Astrocyte (in vitro differentiated cells and primary cell): Measurements from ENCODE around the gene TPO. TPM values are rescaled to one million over a fixed set of nuclear protein-coding genes. Genes with fewer than 3 reads are reported as not detected.
"Not testable (repeated sequence)": the region's sequence is repeated elsewhere in the genome, so short reads cannot be mapped to it uniquely, and the experiment has no call there.

Experiments
- DNase-seq: peaks from one replicate; pipeline ENCODE4 v3.0.0-alpha.2; 2010; ENCODE audit warnings: low read depth
- FAIRE-seq: peaks from 2 replicates; lab custom pipeline; 2011; peaks lifted over from hg19 to GRCh38; lab: Jason Lieb, UNC
- H2AFZ ChIP-seq: 2 replicates; pipeline ENCODE4 v1.6.0; 2012; ENCODE audit warnings: low read depth, low read length, inconsistent platforms
- H3K27ac ChIP-seq: 2 replicates; pipeline ENCODE4 v1.5.1; 2011; ENCODE audit warnings: low read depth, low read length, inconsistent platforms
- H3K27me3 ChIP-seq: 2 replicates; pipeline ENCODE4 v1.6.0; 2011; ENCODE audit warnings: low read length, inconsistent platforms; ENCODE audit not compliant: insufficient read depth
- H3K36me3 ChIP-seq: 2 replicates; pipeline ENCODE4 v1.5.1; 2011; ENCODE audit warnings: low read length, inconsistent platforms; ENCODE audit not compliant: insufficient read depth
- H3K4me1 ChIP-seq: 2 replicates; pipeline ENCODE4 v1.5.1; 2011; ENCODE audit warnings: low read length, inconsistent platforms; ENCODE audit not compliant: insufficient read depth
- H3K4me2 ChIP-seq: 2 replicates; pipeline ENCODE4 v1.6.0; 2012; ENCODE audit warnings: low read length, inconsistent platforms
- H3K4me3 ChIP-seq: 2 replicates; pipeline ENCODE4 v1.5.1; 2011; ENCODE audit warnings: low read depth, mild to moderate bottlenecking, low read length, inconsistent platforms; ENCODE audit not compliant: insufficient read depth
- H3K79me2 ChIP-seq: 2 replicates; pipeline ENCODE4 v1.6.0; 2012; ENCODE audit warnings: mild to moderate bottlenecking, low read length, inconsistent platforms; ENCODE audit not compliant: insufficient read depth
- H3K9ac ChIP-seq: 2 replicates; pipeline ENCODE4 v1.6.0; 2012; ENCODE audit warnings: mild to moderate bottlenecking, low read length, inconsistent platforms
- H3K9me3 ChIP-seq: 2 replicates; pipeline ENCODE4 v1.5.1; 2012; ENCODE audit warnings: low read depth, mild to moderate bottlenecking, low read length, inconsistent platforms; ENCODE audit not compliant: insufficient read depth
- H4K20me1 ChIP-seq: 2 replicates; pipeline ENCODE4 v1.6.0; 2012; ENCODE audit warnings: low read length, inconsistent platforms; ENCODE audit not compliant: insufficient read depth
- H3K27ac Mint-ChIP-seq: one replicate; pipeline ENCODE4 v1.8.0; 2021; ENCODE audit warnings: mild to moderate bottlenecking, mixed read lengths; ENCODE audit not compliant: unreplicated experiment
- H3K27me3 Mint-ChIP-seq: one replicate; pipeline ENCODE4 v1.8.0; 2021; ENCODE audit warnings: low read depth, mixed read lengths; ENCODE audit not compliant: unreplicated experiment
- H3K36me3 Mint-ChIP-seq: one replicate; pipeline ENCODE4 v1.8.0; 2021; ENCODE audit warnings: low read depth, mixed read lengths; ENCODE audit not compliant: unreplicated experiment
- H3K4me1 Mint-ChIP-seq: one replicate; pipeline ENCODE4 v1.8.0; 2021; ENCODE audit warnings: low read depth, mixed read lengths; ENCODE audit not compliant: unreplicated experiment
- H3K4me3 Mint-ChIP-seq: one replicate; pipeline ENCODE4 v1.8.0; 2021; ENCODE audit warnings: mild to moderate bottlenecking, moderate library complexity, mixed read lengths; ENCODE audit not compliant: unreplicated experiment
- H3K9me3 Mint-ChIP-seq: one replicate; pipeline ENCODE4 v1.8.0; 2021; ENCODE audit warnings: mild to moderate bottlenecking, mixed read lengths; ENCODE audit not compliant: unreplicated experiment
- EZH2 ChIP-seq: IDR thresholded peaks from 2 replicates; pipeline ENCODE4 v1.6.1; 2012; ENCODE audit warnings: mild to moderate bottlenecking, low read length, inconsistent platforms; ENCODE audit not compliant: insufficient read depth
- total RNA-seq: library from RNA; stranded (reverse); gene quantifications from 2 replicates; pipeline ENCODE4 v1.2.1, GENCODE V29; 2021
- TF ChIP-seq, protein P1 (sequence below): IDR thresholded peaks from 2 replicates; pipeline ENCODE4 v1.5.1; 2011; ENCODE audit warnings: low read depth, mild to moderate bottlenecking, inconsistent platforms, low read length, moderate library complexity; ENCODE audit not compliant: insufficient read depth

Gene TPO
- total RNA-seq, 1 donor from 2014 or later = not detected

DNA sequence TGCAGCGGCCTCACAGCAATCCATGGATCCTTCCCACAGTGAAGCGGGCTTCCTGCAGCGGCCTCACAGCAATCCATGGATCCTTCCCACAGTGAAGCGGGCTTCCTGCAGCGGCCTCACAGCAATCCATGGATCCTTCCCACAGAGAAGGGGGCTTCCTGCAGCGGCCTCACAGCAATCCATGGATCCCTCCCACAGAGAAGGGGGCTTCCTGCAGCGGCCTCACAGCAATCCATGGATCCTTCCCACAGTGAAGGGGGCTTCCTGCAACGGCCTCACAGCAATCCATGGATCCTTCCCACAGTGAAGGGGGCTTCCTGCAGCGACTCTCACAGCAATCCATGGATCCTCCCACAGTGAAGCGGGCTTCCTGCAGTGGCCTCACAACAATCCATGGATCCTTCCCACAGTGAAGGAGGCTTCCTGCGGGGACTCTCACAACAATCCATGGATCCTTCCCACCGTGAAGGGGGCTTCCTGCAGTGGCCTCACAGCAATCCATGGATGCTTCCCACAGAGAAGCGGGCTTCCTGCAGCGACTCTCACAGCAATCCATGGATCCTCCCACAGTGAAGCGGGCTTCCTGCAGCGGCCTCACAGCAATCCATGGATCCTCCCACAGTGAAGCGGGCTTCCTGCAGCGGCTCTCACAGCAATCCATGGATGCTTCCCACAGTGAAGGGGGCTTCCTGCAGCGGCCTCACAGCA lies 168.1 kb downstream of the TPO start:
- H3K4me3 Mint-ChIP-seq, H3K27me3 ChIP-seq, H3K4me3 ChIP-seq, H3K4me1 Mint-ChIP-seq, H3K79me2 ChIP-seq, DNase-seq, H3K27ac Mint-ChIP-seq, H3K9me3 Mint-ChIP-seq, H3K36me3 Mint-ChIP-seq, H3K9me3 ChIP-seq, H2AFZ ChIP-seq, H3K9ac ChIP-seq, FAIRE-seq, H4K20me1 ChIP-seq, H3K36me3 ChIP-seq: not testable (repeated sequence)
- Histone ChIP-seq H3K4me2 (peak overlapping the region; percentile 35), H3K4me1 (peaks cover 13% of the 10 kb centered on the region), H3K27ac (peak overlapping the region; percentile 26)
- H3K27me3 Mint-ChIP-seq = peaks cover 12% of the 10 kb centered on the region

DNA sequence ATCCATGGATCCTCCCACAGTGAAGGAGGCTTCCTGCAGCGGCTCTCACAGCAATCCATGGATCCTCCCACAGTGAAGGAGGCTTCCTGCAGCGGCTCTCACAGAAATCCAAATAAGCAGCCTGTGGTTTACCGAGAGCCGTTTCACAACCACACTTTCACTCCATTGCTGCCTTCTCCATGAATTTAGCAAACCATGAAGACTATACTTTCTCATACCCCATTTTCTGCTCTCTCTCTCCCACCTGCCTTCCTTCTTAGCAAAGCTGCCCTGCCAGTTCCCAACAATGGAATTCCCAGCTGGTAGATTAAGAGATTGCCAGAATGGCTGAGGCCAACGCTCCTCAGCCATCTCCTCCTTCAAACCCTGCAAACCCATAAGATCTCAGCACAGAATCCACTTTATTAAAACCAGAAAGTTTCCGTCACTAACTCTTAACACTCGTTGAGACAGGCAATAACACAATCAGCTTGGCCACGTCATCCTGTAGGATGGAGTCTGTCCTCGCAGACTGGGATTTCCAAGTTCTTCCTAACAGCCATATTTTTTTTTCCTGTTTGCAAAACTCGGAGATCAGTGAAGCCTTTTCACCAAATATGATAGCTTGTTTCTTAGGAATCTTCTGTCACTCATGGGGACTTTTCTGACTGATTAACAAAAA lies 168.8 kb downstream of the TPO start:
- Histone ChIP-seq H3K27me3 (no peaks in the 10 kb centered on the region), H3K4me2 (peak overlapping the region; percentile 35), H4K20me1 (no peaks in the 10 kb centered on the region), H3K36me3 (no peaks in the 10 kb centered on the region), H3K9me3 (no peaks in the 10 kb centered on the region), H2AFZ (no peak overlapping the region), H3K79me2 (no peaks in the 10 kb centered on the region), H3K4me3 (no peak overlapping the region), H3K27ac (no peak overlapping the region), H3K9ac (no peak overlapping the region), H3K4me1 (peaks cover 17% of the 10 kb centered on the region)
- Mint-ChIP-seq H3K9me3 (peaks cover 4% of the 10 kb centered on the region), H3K4me3 (no peak overlapping the region), H3K27me3 (peaks cover 17% of the 10 kb centered on the region), H3K4me1 (peaks cover 8% of the 10 kb centered on the region), H3K36me3 (peaks cover 6% of the 10 kb centered on the region), H3K27ac (peak overlapping the region; percentile 53)
- DNase-seq = no peak
- TF ChIP-seq, protein P1, sequence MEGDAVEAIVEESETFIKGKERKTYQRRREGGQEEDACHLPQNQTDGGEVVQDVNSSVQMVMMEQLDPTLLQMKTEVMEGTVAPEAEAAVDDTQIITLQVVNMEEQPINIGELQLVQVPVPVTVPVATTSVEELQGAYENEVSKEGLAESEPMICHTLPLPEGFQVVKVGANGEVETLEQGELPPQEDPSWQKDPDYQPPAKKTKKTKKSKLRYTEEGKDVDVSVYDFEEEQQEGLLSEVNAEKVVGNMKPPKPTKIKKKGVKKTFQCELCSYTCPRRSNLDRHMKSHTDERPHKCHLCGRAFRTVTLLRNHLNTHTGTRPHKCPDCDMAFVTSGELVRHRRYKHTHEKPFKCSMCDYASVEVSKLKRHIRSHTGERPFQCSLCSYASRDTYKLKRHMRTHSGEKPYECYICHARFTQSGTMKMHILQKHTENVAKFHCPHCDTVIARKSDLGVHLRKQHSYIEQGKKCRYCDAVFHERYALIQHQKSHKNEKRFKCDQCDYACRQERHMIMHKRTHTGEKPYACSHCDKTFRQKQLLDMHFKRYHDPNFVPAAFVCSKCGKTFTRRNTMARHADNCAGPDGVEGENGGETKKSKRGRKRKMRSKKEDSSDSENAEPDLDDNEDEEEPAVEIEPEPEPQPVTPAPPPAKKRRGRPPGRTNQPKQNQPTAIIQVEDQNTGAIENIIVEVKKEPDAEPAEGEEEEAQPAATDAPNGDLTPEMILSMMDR = no peak
- peak; percentile 58 for FAIRE-seq

DNA sequence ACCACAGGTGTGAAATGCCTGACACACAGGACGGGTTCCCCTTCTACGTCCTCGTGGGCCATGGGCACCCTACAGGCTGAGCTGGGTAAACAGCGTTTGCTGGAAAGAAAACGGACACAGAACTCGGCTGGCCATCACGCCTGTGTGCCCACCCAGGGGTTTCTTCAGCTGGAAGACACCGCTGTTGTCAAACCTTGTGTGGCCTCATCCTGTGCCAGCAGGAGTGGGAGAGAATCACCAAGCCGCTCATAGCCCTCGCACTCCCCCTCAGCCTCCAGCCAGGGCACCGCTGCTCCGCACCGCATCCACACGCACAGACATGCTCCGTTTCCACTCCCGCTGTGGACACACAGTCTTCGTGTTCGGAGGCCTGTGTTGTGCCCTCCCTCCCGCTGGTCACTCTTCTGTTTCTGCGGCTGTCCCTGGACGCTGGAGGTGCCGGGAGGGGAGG lies 169.7 kb downstream of the TPO start:
- H3K27me3 Mint-ChIP-seq = peaks cover 17% of the 10 kb centered on the region
- H3K36me3 Mint-ChIP-seq = peaks cover 6% of the 10 kb centered on the region
- Histone ChIP-seq H3K4me2 (no peak overlapping the region), H2AFZ (no peak overlapping the region), H3K79me2 (no peaks in the 10 kb centered on the region), H3K4me3 (no peak overlapping the region), H3K4me1 (peaks cover 17% of the 10 kb centered on the region), H4K20me1 (no peaks in the 10 kb centered on the region), H3K27ac (no peak overlapping the region), H3K36me3 (no peaks in the 10 kb centered on the region), H3K27me3 (no peaks in the 10 kb centered on the region), H3K9ac (no peak overlapping the region), H3K9me3 (no peaks in the 10 kb centered on the region)
- H3K4me3 Mint-ChIP-seq = no peak overlapping the region
- peaks cover 5% of the 10 kb centered on the region for H3K4me1 Mint-ChIP-seq
- no peak for TF ChIP-seq EZH2
- TF ChIP-seq, protein P1 = no peak
- no peak for DNase-seq
- no peak for FAIRE-seq
- no peak overlapping the region for H3K27ac Mint-ChIP-seq
- H3K9me3 Mint-ChIP-seq = peaks cover 4% of the 10 kb centered on the region
